Stimulated activated naive CD8-positive, alpha-beta T cell treated with anti-CD3 and anti-CD28 coated beads, Interleukin-15, amount 100 ng/mL, for 72 hours (primary cell): Measurements from ENCODE around the gene SPINT3.

ENCODE experiments used
- ATAC-seq: fragments of 150-1000 bp; cut with Tn5 transposase; 2 replicates; pipeline ENCODE4 v1.10.0; 2021; ENCODE audit warnings: mild to moderate bottlenecking, moderate library complexity
- DNase-seq, 2 donors: peaks; one replicate each; pipeline ENCODE4 v3.0.0; 2021 to 2022
- H3K27ac Mint-ChIP-seq, 2 donors: one replicate each; pipeline ENCODE4 v1.8.0; 2022; ENCODE audit warnings: mild to moderate bottlenecking in 2 of 2, mixed read lengths in 2 of 2, moderate library complexity in 2 of 2
- H3K27me3 Mint-ChIP-seq: one replicate; pipeline ENCODE4 v1.8.0; 2022; ENCODE audit warnings: mixed read lengths
- H3K4me1 Mint-ChIP-seq: one replicate; pipeline ENCODE4 v1.8.0; 2022; ENCODE audit warnings: mild to moderate bottlenecking, mixed read lengths
- H3K4me3 Mint-ChIP-seq, 2 donors: one replicate each; pipeline ENCODE4 v1.8.0; 2022; ENCODE audit warnings: mild to moderate bottlenecking in 2 of 2, mixed read lengths in 2 of 2, moderate library complexity in 1 of 2
- H3K9me3 Mint-ChIP-seq, 2 donors: one replicate each; pipeline ENCODE4 v1.8.0; 2022; ENCODE audit warnings: mixed read lengths in 2 of 2

Gene SPINT3

GRCh38 chr20:45515147-45515913 is at the start of gene SPINT3:
Gene SPINT3, minus strand, starts transcription at chr20:45515622. Its CDS starts 14 bp downstream, at chr20:45515608.
- Mint-ChIP-seq H3K27me3 (peaks cover 33% of the 10 kb centered on the region), H3K27ac (no peak within 1 kb of the TSS), H3K4me1 (no peaks in the 10 kb centered on the region), H3K4me3 (no peak within 1 kb of the TSS), H3K9me3 (no peaks in the 10 kb centered on the region)
- DNase-seq = no peak
- ATAC-seq = no peak

DNA sequence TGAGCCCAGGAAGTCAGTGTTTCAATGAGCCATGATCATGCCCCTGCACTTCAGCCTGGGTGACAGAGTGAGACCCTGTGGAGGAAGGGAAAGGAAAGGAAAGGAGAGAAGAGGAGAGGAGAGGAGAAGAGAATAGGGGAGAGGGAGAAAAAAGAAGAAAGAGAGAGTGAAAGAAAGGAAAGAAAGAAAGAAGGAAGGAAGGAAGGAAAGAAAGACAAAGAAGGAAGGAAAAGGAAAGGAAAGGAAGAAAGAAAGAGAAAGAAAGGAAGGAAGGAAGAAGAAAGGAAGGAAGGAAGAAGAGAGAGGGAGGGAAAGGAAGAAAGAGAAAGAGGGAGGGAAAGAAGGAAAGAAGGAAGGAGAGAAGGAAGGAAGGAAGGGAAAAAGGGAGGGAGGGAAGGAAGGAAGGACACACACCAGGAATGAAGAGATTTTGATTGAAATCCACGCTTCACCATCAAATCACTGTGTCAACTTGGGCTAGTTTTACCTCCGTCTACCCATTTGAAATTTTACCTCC is 49.4 kb upstream of the SPINT3 start:
- Mint-ChIP-seq H3K4me1 (no peaks in the 10 kb centered on the region), H3K9me3 (peaks cover 4% of the 10 kb centered on the region in 2 donors), H3K27me3 (no peaks in the 10 kb centered on the region), H3K4me3 (no peak overlapping the region), H3K27ac (no peak overlapping the region)
- ATAC-seq (no peak), DNase-seq (no peak)

- H3K9me3 Mint-ChIP-seq = peaks cover 0 to 3% of the 10 kb centered on the region in 2 donors
- DNase-seq (no peak), ATAC-seq (no peak)
- H3K27me3 Mint-ChIP-seq = peaks cover 17% of the 10 kb centered on the region
- H3K4me3 Mint-ChIP-seq = no peak overlapping the region
- H3K27ac Mint-ChIP-seq = no peak overlapping the region
- no peaks in the 10 kb centered on the region for H3K4me1 Mint-ChIP-seq
These were observed 39.8 kb upstream of the SPINT3 start for GRCh38 chr20:45555198-45555597.

GRCh38 chr20:45552456-45552855 is 37.0 kb upstream of the SPINT3 start:
- H3K27ac Mint-ChIP-seq = no peak overlapping the region
- H3K4me1 Mint-ChIP-seq = no peaks in the 10 kb centered on the region
- ATAC-seq (no peak), DNase-seq (no peak)
- H3K27me3 Mint-ChIP-seq = peaks cover 6% of the 10 kb centered on the region
- peaks cover 0 to 8% of the 10 kb centered on the region in 2 donors for H3K9me3 Mint-ChIP-seq
- no peak overlapping the region for H3K4me3 Mint-ChIP-seq

DNA sequence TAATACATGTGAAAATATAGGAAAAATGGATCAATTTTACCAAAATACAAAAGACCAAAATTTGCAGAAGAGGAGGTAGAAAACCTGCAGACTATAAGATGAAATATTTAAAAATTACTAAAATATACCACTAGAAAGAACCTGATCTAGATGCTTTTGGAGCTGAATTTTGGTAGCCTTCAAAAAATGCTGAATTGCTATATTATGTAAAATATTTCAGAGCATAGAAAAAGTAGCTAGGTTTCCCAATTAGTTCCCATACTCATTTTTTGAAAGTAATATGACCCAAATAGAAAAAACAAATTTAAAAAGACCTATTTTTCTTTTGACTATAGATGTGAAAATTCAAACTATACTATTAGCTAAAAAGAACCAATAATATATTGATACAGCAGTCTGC is 35.3 kb upstream of the SPINT3 start:
- H3K4me1 Mint-ChIP-seq = no peaks in the 10 kb centered on the region
- no peak overlapping the region for H3K4me3 Mint-ChIP-seq
- ATAC-seq = no peak
- peaks cover 6% of the 10 kb centered on the region for H3K27me3 Mint-ChIP-seq
- no peak overlapping the region for H3K27ac Mint-ChIP-seq
- H3K9me3 Mint-ChIP-seq = peaks cover 0 to 8% of the 10 kb centered on the region in 2 donors
- no peak for DNase-seq

- Mint-ChIP-seq H3K9me3 (peaks cover 0 to 8% of the 10 kb centered on the region in 2 donors), H3K4me1 (no peaks in the 10 kb centered on the region), H3K27me3 (peaks cover 21% of the 10 kb centered on the region), H3K4me3 (no peak overlapping the region), H3K27ac (no peak overlapping the region)
- no peak for DNase-seq
- ATAC-seq = no peak
These were observed 33.0 kb upstream of the SPINT3 start for GRCh38 chr20:45548410-45548809.

- Mint-ChIP-seq H3K4me3 (no peak within 1 kb of the TSS), H3K4me1 (no peaks in the 10 kb centered on the region), H3K27me3 (peaks cover 22% of the 10 kb centered on the region), H3K27ac (no peak within 1 kb of the TSS), H3K9me3 (peaks cover 0 to 8% of the 10 kb centered on the region in 2 donors)
- DNase-seq = no peak
- no peak for ATAC-seq
These were observed 31.9 kb upstream of the SPINT3 start, which contains the start of gene EPPIN for GRCh38 chr20:45547206-45547770. Gene EPPIN, minus strand, starts transcription at chr20:45547401. Its CDS starts 44 bp downstream, at chr20:45547357.

GRCh38 chr20:45545754-45546453 is 30.5 kb upstream of the SPINT3 start:
- H3K4me3 Mint-ChIP-seq = no peak overlapping the region
- peaks cover 0 to 8% of the 10 kb centered on the region in 2 donors for H3K9me3 Mint-ChIP-seq
- ATAC-seq = no peak
- no peaks in the 10 kb centered on the region for H3K4me1 Mint-ChIP-seq
- H3K27me3 Mint-ChIP-seq = peaks cover 22% of the 10 kb centered on the region
- no peak for DNase-seq
- H3K27ac Mint-ChIP-seq = no peak overlapping the region

GRCh38 chr20:45545351-45545750 is 29.9 kb upstream of the SPINT3 start:
- ATAC-seq (no peak), DNase-seq (no peak)
- H3K4me1 Mint-ChIP-seq = no peaks in the 10 kb centered on the region
- no peak overlapping the region for H3K27ac Mint-ChIP-seq
- H3K4me3 Mint-ChIP-seq = no peak overlapping the region
- peaks cover 0 to 6% of the 10 kb centered on the region in 2 donors for H3K9me3 Mint-ChIP-seq
- H3K27me3 Mint-ChIP-seq = peaks cover 22% of the 10 kb centered on the region

DNA sequence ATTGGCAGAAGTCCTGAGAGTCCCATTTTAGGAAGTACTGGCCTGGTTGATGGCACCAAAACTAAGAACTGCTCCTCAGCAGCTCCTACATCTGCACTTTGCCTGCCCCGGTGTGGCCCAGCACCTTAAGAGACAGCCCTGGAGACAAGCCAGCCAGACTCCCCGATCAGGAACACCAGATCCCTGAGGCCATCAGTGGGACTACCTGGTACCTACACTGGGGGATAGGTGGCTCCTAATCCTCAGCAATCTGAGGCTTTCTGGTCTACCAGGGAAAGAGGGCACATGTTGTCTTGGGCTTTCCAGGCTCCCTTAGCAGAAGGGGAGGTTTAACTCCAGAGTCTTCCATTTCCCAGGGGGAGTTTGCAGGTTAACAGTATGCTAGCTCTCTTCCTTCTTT is 24.0 kb upstream of the SPINT3 start, which contains the start of gene WFDC6:
TSS of gene WFDC6 (minus strand) at position 101 of the 400 bp plus-strand sequence. CDS start at position 26, 75 bp downstream.
- Mint-ChIP-seq H3K4me1 (no peaks in the 10 kb centered on the region), H3K4me3 (no peak within 1 kb of the TSS), H3K9me3 (no peaks in the 10 kb centered on the region), H3K27me3 (peaks cover 21% of the 10 kb centered on the region), H3K27ac (no peak within 1 kb of the TSS)
- no peak for DNase-seq
- no peak for ATAC-seq

DNA sequence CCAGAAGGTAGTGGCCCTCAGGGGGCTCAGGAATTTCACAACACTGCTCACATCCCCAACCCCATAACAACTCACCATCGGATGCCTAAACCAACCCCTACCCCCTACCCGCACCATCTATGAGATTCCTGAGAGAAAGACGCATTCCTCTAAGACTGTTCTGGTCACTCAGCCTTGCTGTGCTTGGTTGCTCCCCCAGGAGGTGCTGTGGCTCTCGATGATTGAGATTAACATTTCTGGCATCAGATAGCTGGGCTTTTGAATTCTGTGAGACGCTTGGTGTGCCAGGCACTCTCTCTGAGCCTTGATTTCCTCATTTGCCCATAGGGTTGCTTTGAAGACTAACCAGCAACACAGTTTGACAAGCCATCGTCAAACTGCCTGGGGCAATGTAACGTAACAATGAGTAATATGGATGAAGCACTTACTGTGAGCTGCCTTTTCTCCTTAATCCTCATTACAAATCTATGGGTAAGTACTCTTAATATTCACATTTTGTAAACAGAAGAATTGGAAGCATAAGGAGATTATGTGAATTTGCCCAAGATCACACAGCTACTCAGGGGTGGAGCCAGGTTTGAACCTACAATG is 22.9 kb upstream of the SPINT3 start:
- DNase-seq (no peak), ATAC-seq (no peak)
- Mint-ChIP-seq H3K4me3 (no peak overlapping the region), H3K27me3 (peaks cover 12% of the 10 kb centered on the region), H3K4me1 (no peaks in the 10 kb centered on the region), H3K27ac (no peak overlapping the region), H3K9me3 (no peaks in the 10 kb centered on the region)

GRCh38 chr20:45527294-45527693 is 11.9 kb upstream of the SPINT3 start:
- H3K9me3 Mint-ChIP-seq = no peaks in the 10 kb centered on the region
- no peak overlapping the region for H3K4me3 Mint-ChIP-seq
- H3K27ac Mint-ChIP-seq = no peak overlapping the region
- no peak for DNase-seq
- ATAC-seq = no peak
- H3K4me1 Mint-ChIP-seq = no peaks in the 10 kb centered on the region
- peaks cover 59% of the 10 kb centered on the region for H3K27me3 Mint-ChIP-seq

DNA sequence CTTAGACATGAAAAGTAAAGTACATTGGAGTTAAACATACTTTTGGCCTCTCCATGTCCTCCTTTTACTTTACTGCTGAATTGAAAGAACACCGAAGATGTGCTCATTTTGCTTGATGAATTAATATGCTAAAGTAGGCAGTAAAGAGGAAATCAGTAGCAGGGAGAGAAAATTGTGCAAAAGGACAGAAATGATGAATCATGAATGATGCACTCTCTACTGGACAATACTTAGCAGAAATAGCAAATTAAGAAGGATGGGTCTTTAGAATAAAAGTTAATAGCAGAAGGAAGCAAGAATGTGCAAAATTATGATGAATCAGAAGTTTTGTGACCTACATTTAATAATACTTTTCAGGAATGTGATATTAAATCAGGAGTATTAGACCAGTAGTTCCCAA is 8.4 kb upstream of the SPINT3 start:
- DNase-seq = no peak

DNA sequence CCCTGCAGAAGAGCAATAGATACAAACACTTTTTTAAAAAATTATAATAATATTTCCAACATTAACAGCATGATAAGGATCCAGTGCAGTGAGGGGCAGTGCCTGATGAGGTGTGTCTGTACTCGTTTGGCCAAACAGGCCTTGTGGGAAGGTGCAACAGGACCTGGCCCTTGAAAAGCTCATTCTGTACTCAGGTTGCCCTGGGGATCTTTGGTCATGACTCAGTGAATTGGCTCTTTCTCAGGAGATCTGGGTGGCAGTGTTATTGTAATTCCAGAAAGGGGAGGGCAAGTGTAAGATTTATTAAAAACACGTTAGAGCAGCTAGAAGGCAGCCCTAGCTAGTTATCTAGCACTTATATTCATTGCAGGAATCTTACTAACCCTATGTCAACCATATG is 2.9 kb upstream of the SPINT3 start:
- ATAC-seq = no peak
- no peaks in the 10 kb centered on the region for H3K4me1 Mint-ChIP-seq
- DNase-seq = no peak
- no peak overlapping the region for H3K27ac Mint-ChIP-seq
- no peak overlapping the region for H3K4me3 Mint-ChIP-seq
- H3K27me3 Mint-ChIP-seq = peaks cover 26% of the 10 kb centered on the region
- H3K9me3 Mint-ChIP-seq = no peaks in the 10 kb centered on the region

More for the DNA sequence above, 8.4 kb upstream of the SPINT3 start:
- Mint-ChIP-seq H3K27ac (no peak overlapping the region), H3K27me3 (peaks cover 49% of the 10 kb centered on the region), H3K4me1 (no peaks in the 10 kb centered on the region), H3K9me3 (no peaks in the 10 kb centered on the region), H3K4me3 (no peak overlapping the region)
- ATAC-seq = no peak

DNA sequence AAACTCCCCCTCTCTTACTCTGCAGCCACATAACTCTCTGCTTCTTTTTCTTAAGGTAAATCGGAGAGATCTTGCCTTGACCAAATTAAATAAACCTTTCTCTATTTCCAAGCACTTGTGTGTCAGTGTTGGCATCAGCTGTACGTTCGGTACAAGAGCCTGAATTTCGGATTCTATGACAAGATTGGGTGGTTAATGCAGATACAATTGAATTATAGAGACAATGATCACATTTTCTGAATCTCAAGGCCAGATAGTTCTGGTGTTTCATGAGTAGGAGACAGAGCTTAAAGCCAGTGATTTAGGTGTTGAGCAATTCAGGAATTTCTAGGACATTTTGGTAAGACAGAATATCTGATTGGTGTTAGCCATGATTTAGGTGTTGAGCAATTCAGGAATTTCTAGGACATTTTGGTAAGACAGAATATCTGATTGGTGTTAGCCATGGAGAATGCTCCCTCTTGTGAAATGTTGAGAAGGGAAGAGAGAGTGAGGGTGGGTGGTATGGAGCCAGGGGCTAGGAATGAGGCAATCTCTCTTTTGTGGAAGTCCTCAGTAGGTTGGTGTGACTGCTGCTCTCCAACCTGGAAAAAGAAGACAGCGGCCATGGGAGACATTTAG is 5.1 kb downstream of the SPINT3 start:
- Mint-ChIP-seq H3K4me3 (no peak overlapping the region), H3K4me1 (peaks cover 18% of the 10 kb centered on the region), H3K27me3 (peaks cover 72% of the 10 kb centered on the region), H3K9me3 (no peaks in the 10 kb centered on the region), H3K27ac (no peak overlapping the region)
- ATAC-seq = no peak
- no peak for DNase-seq
